ENCODE measurements around the gene CLEC16A. TPM values are rescaled to one million over a fixed set of nuclear protein-coding genes. Genes with fewer than 3 reads are reported as not detected.

The CLEC16A gene
- total RNA-seq, 4 donors from 2014 or later: 38.2 to 153 (median 92.7) TPM

GRCh38 chr16:11171757-11172299, 227.5 kb downstream of the CLEC16A start:
- in situ Hi-C loops (cut with MboI; ENCODE audit: low pct_ligation_motif_present in 1 of 4, low pct_unique_long_range_greater_than_20kb in 1 of 4, low sequenced_read_pairs in 3 of 4) (no loop called here), intact Hi-C loops (cut with DNase I; ENCODE audit: low total_unique reads) (no loop called here)
- H3K9me3 ChIP-seq: no peaks in the 10 kb centered on the region
- H3K27me3 ChIP-seq: no peaks in the 10 kb centered on the region
- H3K4me1 ChIP-seq: no peaks in the 10 kb centered on the region
- TF ChIP-seq POLR2A (IDR thresholded peaks at IDR 0.05): no peak
- no peak for TF ChIP-seq EP300 (IDR thresholded peaks at IDR 0.05; ENCODE audit: low read depth)
- no peak for TF ChIP-seq POLR2AphosphoS5 (IDR thresholded peaks at IDR 0.05)
- TF ChIP-seq CTCF (IDR thresholded peaks at IDR 0.05): no peak
- H3K27ac ChIP-seq: no peak overlapping the region
- WGBS, 2 donors (ENCODE audit: low coverage in 1 of 2): 98 to 100% methylated on average over 1 to 3 of the region's 3 CpGs
- no peak for DNase-seq
- no peaks in the 10 kb centered on the region for H3K36me3 ChIP-seq
- no peak overlapping the region for H3K4me3 ChIP-seq

GRCh38 chr16:11173426-11173825, 229.1 kb downstream of the CLEC16A start:
- Histone ChIP-seq H3K27ac (no peak overlapping the region), H3K4me1 (no peaks in the 10 kb centered on the region), H3K4me3 (no peak overlapping the region), H3K36me3 (no peaks in the 10 kb centered on the region), H3K9me3 (no peaks in the 10 kb centered on the region), H3K27me3 (no peaks in the 10 kb centered on the region)
- in situ Hi-C loops (cut with MboI; ENCODE audit: low pct_ligation_motif_present in 1 of 4, low pct_unique_long_range_greater_than_20kb in 1 of 4, low sequenced_read_pairs in 3 of 4) (no loop called here), intact Hi-C loops (cut with DNase I; ENCODE audit: low total_unique reads) (no loop called here)
- TF ChIP-seq POLR2AphosphoS5 (IDR thresholded peaks at IDR 0.05): no peak
- no peak for TF ChIP-seq CTCF (IDR thresholded peaks at IDR 0.05)
- TF ChIP-seq EP300 (IDR thresholded peaks at IDR 0.05; ENCODE audit: low read depth): no peak
- no peak for TF ChIP-seq POLR2A (IDR thresholded peaks at IDR 0.05)
- DNase-seq: no peak
- 97% methylated on average over 15 of the region's 15 CpGs; no CpG with 5 or more reads in 1 of the 2 donors for WGBS, 2 donors (ENCODE audit: low coverage in 1 of 2)

- no peak overlapping the region for H3K4me3 ChIP-seq
- DNase-seq: no peak
- intact Hi-C loops (cut with DNase I; ENCODE audit: low total_unique reads): no loop called here
- peaks cover 0 to 4% (median 0%) of the 10 kb centered on the region in 4 donors for H3K36me3 ChIP-seq
- H3K9me3 ChIP-seq: no peaks in the 10 kb centered on the region
- in situ Hi-C loops (cut with MboI; ENCODE audit: low pct_ligation_motif_present in 1 of 4, low pct_unique_long_range_greater_than_20kb in 1 of 4, low sequenced_read_pairs in 3 of 4): no loop called here
- TF ChIP-seq CTCF (IDR thresholded peaks at IDR 0.05): no peak
- 95% methylated on average over 26 of the region's 26 CpGs; no CpG with 5 or more reads in 1 of the 2 donors for WGBS, 2 donors (ENCODE audit: low coverage in 1 of 2)
- no peak overlapping the region for H3K27ac ChIP-seq
- no peaks in the 10 kb centered on the region for H3K4me1 ChIP-seq
- H3K27me3 ChIP-seq: no peaks in the 10 kb centered on the region
These were observed 229.8 kb downstream of the CLEC16A start for GRCh38 chr16:11174141-11174540.

GRCh38 chr16:11175106-11175786, 230.9 kb downstream of the CLEC16A start:
- H3K9me3 ChIP-seq: no peaks in the 10 kb centered on the region
- H3K36me3 ChIP-seq: peaks cover 0 to 6% (median 0%) of the 10 kb centered on the region in 4 donors
- 86 to 89% methylated on average over 2 to 7 of the region's 7 CpGs for WGBS, 2 donors (ENCODE audit: low coverage in 1 of 2)
- intact Hi-C loops (cut with DNase I; ENCODE audit: low total_unique reads) (no loop called here), in situ Hi-C loops (cut with MboI; ENCODE audit: low pct_ligation_motif_present in 1 of 4, low pct_unique_long_range_greater_than_20kb in 1 of 4, low sequenced_read_pairs in 3 of 4) (no loop called here)
- no peaks in the 10 kb centered on the region for H3K4me1 ChIP-seq
- no peak overlapping the region for H3K4me3 ChIP-seq
- H3K27me3 ChIP-seq: no peaks in the 10 kb centered on the region
- TF ChIP-seq EP300 (IDR thresholded peaks at IDR 0.05; ENCODE audit: low read depth): no peak
- no peak for TF ChIP-seq POLR2AphosphoS5 (IDR thresholded peaks at IDR 0.05)
- TF ChIP-seq POLR2A (IDR thresholded peaks at IDR 0.05): no peak
- no peak for TF ChIP-seq CTCF (IDR thresholded peaks at IDR 0.05)
- H3K27ac ChIP-seq: no peak overlapping the region
- no peak for DNase-seq

Measured in transverse colon (tissue), 4 donors.